Measurements from ENCODE around the gene HEMK1. TPM values are rescaled to one million over a fixed set of nuclear protein-coding genes. Genes with fewer than 3 reads are reported as not detected.

The HEMK1 gene
- total RNA-seq, 1 donor from 2014 or later, result 7.8 TPM

DNA sequence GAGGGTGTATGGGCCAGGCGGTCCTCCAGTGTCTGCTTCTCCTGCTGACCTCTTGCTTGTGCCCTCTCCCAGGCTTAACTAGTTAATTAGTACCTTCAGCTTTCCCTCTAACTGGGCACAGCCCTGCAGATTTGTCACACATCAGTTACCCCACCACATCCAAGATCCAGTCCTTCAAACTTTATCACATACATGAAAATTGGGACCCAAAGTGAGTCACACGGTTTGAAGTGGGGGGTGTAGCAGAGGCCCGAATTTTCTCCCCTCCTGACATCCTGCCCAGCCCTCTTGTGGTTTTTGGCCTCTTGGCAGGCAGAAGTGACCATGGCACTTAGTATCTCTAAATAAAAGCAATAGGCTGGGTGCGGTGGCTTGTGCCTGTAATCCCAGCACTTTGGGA lies 51.5 kb downstream of the HEMK1 start:
- Histone ChIP-seq H3K9me3 (ENCODE audit: control insufficient read depth in 3 of 3, low read length in 3 of 3) (no peaks in the 10 kb centered on the region), H3K4me1 (ENCODE audit: control insufficient read depth in 3 of 3, insufficient read depth in 3 of 3, low read length in 3 of 3) (peaks cover 69 to 92% (median 78%) of the 10 kb centered on the region in 3 donors), H3K4me3 (ENCODE audit: low read length in 3 of 3) (peak overlapping the region in 1 of 3 donors; percentile 29), H3K27ac (ENCODE audit: low read depth, low read length) (peak overlapping the region; percentile 97), H3K36me3 (ENCODE audit: control insufficient read depth in 3 of 3, insufficient read depth in 3 of 3, low read length in 3 of 3) (peaks cover 2 to 4% (median 4%) of the 10 kb centered on the region in 3 donors), H3K9ac (ENCODE audit: low read depth in 1 of 3, low read length in 3 of 3) (peak overlapping the region; percentile 4 to 40 (median 28)), H3K27me3 (ENCODE audit: control insufficient read depth in 3 of 3, insufficient read depth in 3 of 3, low read length in 3 of 3) (no peaks in the 10 kb centered on the region)

DNA sequence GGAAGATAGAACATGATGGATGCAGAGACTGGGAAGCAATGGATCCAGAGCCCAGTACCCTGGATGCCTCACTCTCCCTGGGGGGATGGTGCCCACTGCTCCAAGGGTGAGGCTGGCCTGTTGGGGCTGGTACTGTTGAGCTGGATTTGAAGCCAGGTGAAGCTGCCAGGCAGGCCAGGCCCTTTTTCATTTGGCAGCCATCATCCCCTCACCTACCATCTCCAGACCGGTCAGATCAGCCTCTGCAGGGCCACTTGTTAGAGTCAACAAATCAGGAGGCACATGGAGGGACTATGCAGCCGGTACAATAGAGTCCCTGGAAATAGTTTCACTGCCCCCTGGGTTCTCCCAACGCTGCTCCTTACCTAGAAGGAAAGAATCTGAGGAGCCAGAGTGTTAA lies 53.6 kb downstream of the HEMK1 start:
- peak overlapping the region in 1 of 3 donors; percentile 6 for H3K4me3 ChIP-seq (ENCODE audit: low read length in 3 of 3)
- no peaks in the 10 kb centered on the region for H3K9me3 ChIP-seq (ENCODE audit: control insufficient read depth in 3 of 3, low read length in 3 of 3)
- H3K27ac ChIP-seq (ENCODE audit: low read depth, low read length), result peak overlapping the region; percentile 93
- H3K4me1 ChIP-seq (ENCODE audit: control insufficient read depth in 3 of 3, insufficient read depth in 3 of 3, low read length in 3 of 3), result peaks cover 76 to 95% (median 83%) of the 10 kb centered on the region in 3 donors
- no peaks in the 10 kb centered on the region for H3K27me3 ChIP-seq (ENCODE audit: control insufficient read depth in 3 of 3, insufficient read depth in 3 of 3, low read length in 3 of 3)
- H3K36me3 ChIP-seq (ENCODE audit: control insufficient read depth in 3 of 3, insufficient read depth in 3 of 3, low read length in 3 of 3), result peaks cover 2 to 4% (median 4%) of the 10 kb centered on the region in 3 donors
- peak overlapping the region in 1 of 3 donors; percentile 54 for H3K9ac ChIP-seq (ENCODE audit: low read depth in 1 of 3, low read length in 3 of 3)

- Histone ChIP-seq H3K4me3 (ENCODE audit: low read length in 3 of 3) (peak overlapping the region in 2 of 3 donors; percentile 29 to 41), H3K9me3 (ENCODE audit: control insufficient read depth in 3 of 3, low read length in 3 of 3) (no peaks in the 10 kb centered on the region), H3K9ac (ENCODE audit: low read depth in 1 of 3, low read length in 3 of 3) (peak overlapping the region; percentile 58 to 87 (median 64)), H3K4me1 (ENCODE audit: control insufficient read depth in 3 of 3, insufficient read depth in 3 of 3, low read length in 3 of 3) (peaks cover 72 to 99% (median 82%) of the 10 kb centered on the region in 3 donors), H3K36me3 (ENCODE audit: control insufficient read depth in 3 of 3, insufficient read depth in 3 of 3, low read length in 3 of 3) (peaks cover 2 to 4% (median 4%) of the 10 kb centered on the region in 3 donors), H3K27ac (ENCODE audit: low read depth, low read length) (peak overlapping the region; percentile 93), H3K27me3 (ENCODE audit: control insufficient read depth in 3 of 3, insufficient read depth in 3 of 3, low read length in 3 of 3) (no peaks in the 10 kb centered on the region)
Measured at GRCh38 chr3:50623840-50624474, 54.6 kb downstream of the HEMK1 start.

DNA sequence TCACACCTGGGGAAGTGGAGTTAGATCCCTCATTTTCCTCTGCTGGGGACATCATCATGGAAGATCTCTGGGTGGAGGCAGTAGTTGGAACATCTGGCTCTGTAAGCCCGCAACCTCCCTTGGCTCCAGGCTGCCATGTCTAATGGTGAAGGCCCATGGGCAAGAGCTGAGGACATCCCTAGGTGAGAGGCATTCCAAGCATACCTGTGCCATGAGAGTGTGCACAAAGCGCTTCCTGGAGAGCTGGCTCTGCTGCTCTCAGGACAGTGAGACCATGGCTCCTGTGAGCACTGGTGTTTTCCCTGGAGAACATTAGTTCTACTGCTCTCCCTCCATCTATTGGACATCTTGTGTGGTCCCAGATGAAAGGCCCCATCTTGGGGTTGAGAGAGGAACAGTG lies 55.3 kb downstream of the HEMK1 start:
- Histone ChIP-seq H3K4me3 (ENCODE audit: low read length in 3 of 3) (peak overlapping the region in 2 of 3 donors; percentile 29 to 58), H3K9me3 (ENCODE audit: control insufficient read depth in 3 of 3, low read length in 3 of 3) (no peaks in the 10 kb centered on the region), H3K4me1 (ENCODE audit: control insufficient read depth in 3 of 3, insufficient read depth in 3 of 3, low read length in 3 of 3) (peaks cover 65 to 99% (median 75%) of the 10 kb centered on the region in 3 donors), H3K27me3 (ENCODE audit: control insufficient read depth in 3 of 3, insufficient read depth in 3 of 3, low read length in 3 of 3) (no peaks in the 10 kb centered on the region), H3K27ac (ENCODE audit: low read depth, low read length) (peak overlapping the region; percentile 93), H3K36me3 (ENCODE audit: control insufficient read depth in 3 of 3, insufficient read depth in 3 of 3, low read length in 3 of 3) (peaks cover 2 to 4% (median 4%) of the 10 kb centered on the region in 3 donors), H3K9ac (ENCODE audit: low read depth in 1 of 3, low read length in 3 of 3) (peak overlapping the region in 2 of 3 donors; percentile 75 to 87)

DNA sequence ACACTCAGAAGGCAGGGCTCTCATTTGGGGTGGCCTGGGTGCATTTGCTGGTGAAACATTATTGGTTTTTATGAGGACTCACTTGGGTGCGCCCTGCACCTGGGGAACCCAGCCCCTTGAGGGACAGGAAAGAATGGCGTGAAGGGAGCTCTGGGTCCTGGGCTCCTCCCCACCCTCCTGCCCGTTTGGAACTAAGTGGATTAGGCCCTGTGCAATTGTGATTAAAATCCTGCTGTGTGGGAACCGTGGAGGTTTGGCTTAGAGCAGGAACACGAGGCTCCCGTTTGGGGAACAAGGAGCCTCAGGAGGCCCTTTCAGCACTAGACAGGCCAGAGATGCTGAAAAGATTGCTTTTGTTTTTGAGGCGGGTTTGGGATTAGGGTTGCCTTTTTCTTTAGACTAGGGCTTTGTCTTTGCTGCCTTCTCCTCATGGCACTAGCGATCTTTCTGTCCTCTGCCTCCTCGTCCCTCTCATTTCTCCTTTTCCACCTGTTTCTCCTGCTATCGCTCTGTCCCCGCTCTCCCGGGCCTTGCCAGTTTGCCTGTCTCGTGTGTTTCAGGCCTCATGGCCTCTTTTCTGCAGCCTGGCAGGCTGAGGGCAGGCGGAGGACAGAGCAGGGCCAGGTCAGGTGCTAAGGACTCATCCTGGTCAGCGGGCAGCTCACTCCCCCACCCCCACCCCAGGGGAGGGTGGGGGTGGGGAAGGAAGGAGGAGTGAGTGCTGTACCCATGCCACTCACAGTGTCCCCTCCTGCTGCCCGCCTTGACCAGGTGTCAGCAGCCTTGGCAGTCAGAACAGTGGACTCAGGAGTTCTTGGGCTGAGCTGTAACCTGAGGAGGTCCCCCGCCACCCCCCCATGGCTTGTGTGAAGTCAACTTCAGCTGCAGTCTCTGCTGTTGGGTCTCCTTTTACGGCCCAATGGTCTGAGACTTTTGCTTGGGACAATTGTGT lies 56.2 kb downstream of the HEMK1 start:
- Histone ChIP-seq H3K27ac (ENCODE audit: low read depth, low read length) (peak overlapping the region; percentile 93), H3K4me3 (ENCODE audit: low read length in 3 of 3) (peak overlapping the region in 2 of 3 donors; percentile 30 to 58), H3K4me1 (ENCODE audit: control insufficient read depth in 3 of 3, insufficient read depth in 3 of 3, low read length in 3 of 3) (peaks cover 57 to 99% (median 74%) of the 10 kb centered on the region in 3 donors), H3K9ac (ENCODE audit: low read depth in 1 of 3, low read length in 3 of 3) (peak overlapping the region; percentile 75 to 87 (median 82)), H3K9me3 (ENCODE audit: control insufficient read depth in 3 of 3, low read length in 3 of 3) (no peaks in the 10 kb centered on the region), H3K27me3 (ENCODE audit: control insufficient read depth in 3 of 3, insufficient read depth in 3 of 3, low read length in 3 of 3) (no peaks in the 10 kb centered on the region), H3K36me3 (ENCODE audit: control insufficient read depth in 3 of 3, insufficient read depth in 3 of 3, low read length in 3 of 3) (peaks cover 4 to 6% (median 4%) of the 10 kb centered on the region in 3 donors)

- no peaks in the 10 kb centered on the region for H3K27me3 ChIP-seq (ENCODE audit: control insufficient read depth in 3 of 3, insufficient read depth in 3 of 3, low read length in 3 of 3)
- H3K27ac ChIP-seq (ENCODE audit: low read depth, low read length), result peak overlapping the region; percentile 93
- peaks cover 4 to 10% (median 6%) of the 10 kb centered on the region in 3 donors for H3K36me3 ChIP-seq (ENCODE audit: control insufficient read depth in 3 of 3, insufficient read depth in 3 of 3, low read length in 3 of 3)
- H3K4me3 ChIP-seq (ENCODE audit: low read length in 3 of 3), result peak overlapping the region in 1 of 3 donors; percentile 29
- no peaks in the 10 kb centered on the region for H3K9me3 ChIP-seq (ENCODE audit: control insufficient read depth in 3 of 3, low read length in 3 of 3)
- H3K9ac ChIP-seq (ENCODE audit: low read depth in 1 of 3, low read length in 3 of 3), result peak overlapping the region; percentile 16 to 87 (median 40)
- H3K4me1 ChIP-seq (ENCODE audit: control insufficient read depth in 3 of 3, insufficient read depth in 3 of 3, low read length in 3 of 3), result peaks cover 58 to 100% (median 74%) of the 10 kb centered on the region in 3 donors
Measured at GRCh38 chr3:50626401-50626800, 57.1 kb downstream of the HEMK1 start.

DNA sequence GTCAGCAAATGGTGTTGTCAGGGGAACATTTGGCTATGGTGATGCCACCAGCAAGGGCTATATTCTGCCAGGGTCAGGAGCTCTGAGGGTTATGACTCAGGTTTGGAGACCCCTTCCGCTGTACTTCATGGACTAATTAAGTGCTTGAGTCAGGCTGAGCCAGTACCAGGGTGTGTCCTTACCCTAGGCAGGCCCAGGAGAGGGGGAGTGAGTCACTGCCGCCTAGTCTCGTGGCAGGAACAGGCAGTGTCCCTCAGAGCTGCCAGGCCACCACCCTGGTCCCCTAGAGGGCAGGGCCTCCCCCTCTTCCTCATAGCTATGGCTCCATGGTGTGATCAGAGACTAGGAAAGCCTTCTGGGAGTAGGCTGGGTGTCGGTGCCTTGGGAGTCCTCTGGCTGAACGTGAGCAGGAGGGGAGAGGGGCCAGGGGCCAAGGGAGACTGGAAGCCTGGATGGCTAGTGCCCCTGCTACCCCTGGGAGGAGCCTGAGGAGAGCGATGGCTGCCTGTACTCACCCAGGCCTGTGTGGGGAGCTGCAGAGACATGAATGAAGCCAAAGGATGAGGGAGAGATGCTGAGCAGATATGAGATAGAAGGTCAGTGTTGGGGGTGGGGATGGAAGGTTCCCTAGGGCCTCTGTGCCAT lies 58.2 kb downstream of the HEMK1 start:
- Histone ChIP-seq H3K27me3 (ENCODE audit: control insufficient read depth in 3 of 3, insufficient read depth in 3 of 3, low read length in 3 of 3) (no peaks in the 10 kb centered on the region), H3K4me1 (ENCODE audit: control insufficient read depth in 3 of 3, insufficient read depth in 3 of 3, low read length in 3 of 3) (peaks cover 63 to 96% (median 73%) of the 10 kb centered on the region in 3 donors), H3K9me3 (ENCODE audit: control insufficient read depth in 3 of 3, low read length in 3 of 3) (no peaks in the 10 kb centered on the region), H3K36me3 (ENCODE audit: control insufficient read depth in 3 of 3, insufficient read depth in 3 of 3, low read length in 3 of 3) (peaks cover 2 to 9% (median 6%) of the 10 kb centered on the region in 3 donors), H3K4me3 (ENCODE audit: low read length in 3 of 3) (no peak overlapping the region), H3K9ac (ENCODE audit: low read depth in 1 of 3, low read length in 3 of 3) (peak overlapping the region; percentile 32 to 57 (median 57)), H3K27ac (ENCODE audit: low read depth, low read length) (peak overlapping the region; percentile 93)

DNA sequence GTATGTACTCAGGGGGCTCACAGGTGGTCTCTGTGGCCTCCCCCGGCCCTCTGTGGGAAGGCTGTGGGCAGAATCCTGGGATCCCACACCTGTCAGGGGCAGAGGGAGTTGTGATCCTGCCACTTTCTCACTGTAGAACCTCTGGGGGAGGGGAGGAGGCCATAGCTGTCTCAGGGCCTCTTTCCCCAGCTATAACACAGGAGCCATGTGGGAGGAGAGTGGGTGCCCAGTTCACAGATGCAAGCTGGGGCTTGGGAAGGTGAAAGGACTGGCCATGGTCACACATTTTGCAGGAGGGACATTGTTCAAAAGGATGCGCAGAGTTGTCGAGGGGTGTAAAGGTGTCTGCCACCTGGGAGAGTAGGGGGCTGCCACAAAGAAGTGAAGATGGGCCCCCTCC lies 59.3 kb downstream of the HEMK1 start:
- Histone ChIP-seq H3K4me3 (ENCODE audit: low read length in 3 of 3) (no peak overlapping the region), H3K27me3 (ENCODE audit: control insufficient read depth in 3 of 3, insufficient read depth in 3 of 3, low read length in 3 of 3) (no peaks in the 10 kb centered on the region), H3K4me1 (ENCODE audit: control insufficient read depth in 3 of 3, insufficient read depth in 3 of 3, low read length in 3 of 3) (peaks cover 54 to 95% (median 64%) of the 10 kb centered on the region in 3 donors), H3K9me3 (ENCODE audit: control insufficient read depth in 3 of 3, low read length in 3 of 3) (no peaks in the 10 kb centered on the region), H3K27ac (ENCODE audit: low read depth, low read length) (no peak overlapping the region), H3K36me3 (ENCODE audit: control insufficient read depth in 3 of 3, insufficient read depth in 3 of 3, low read length in 3 of 3) (peaks cover 2 to 6% (median 3%) of the 10 kb centered on the region in 3 donors), H3K9ac (ENCODE audit: low read depth in 1 of 3, low read length in 3 of 3) (no peak overlapping the region)

DNA sequence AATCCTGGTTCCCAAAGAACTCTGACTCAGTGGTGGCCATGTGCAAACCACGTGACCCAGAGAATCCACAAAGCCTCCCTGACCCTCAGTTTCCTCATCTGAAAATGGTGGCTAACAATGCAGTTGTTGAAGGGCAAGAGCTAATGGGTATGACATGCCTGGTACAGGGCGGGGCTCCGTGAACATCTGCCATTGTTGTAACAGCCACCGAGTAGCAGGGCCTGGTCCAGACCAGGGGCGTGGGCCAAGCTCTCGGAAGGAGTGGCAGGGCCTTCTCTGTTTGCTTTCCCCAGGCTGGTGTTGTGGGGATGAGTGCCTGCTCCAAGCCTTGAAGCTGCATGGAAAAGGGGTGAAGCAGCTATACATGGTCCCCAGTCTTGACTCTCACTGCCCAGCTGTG lies 61.1 kb downstream of the HEMK1 start:
- peak overlapping the region; percentile 31 for H3K27ac ChIP-seq (ENCODE audit: low read depth, low read length)
- H3K27me3 ChIP-seq (ENCODE audit: control insufficient read depth in 3 of 3, insufficient read depth in 3 of 3, low read length in 3 of 3), result no peaks in the 10 kb centered on the region
- peaks cover 2 to 6% (median 3%) of the 10 kb centered on the region in 3 donors for H3K36me3 ChIP-seq (ENCODE audit: control insufficient read depth in 3 of 3, insufficient read depth in 3 of 3, low read length in 3 of 3)
- no peak overlapping the region for H3K4me3 ChIP-seq (ENCODE audit: low read length in 3 of 3)
- peaks cover 36 to 88% (median 47%) of the 10 kb centered on the region in 3 donors for H3K4me1 ChIP-seq (ENCODE audit: control insufficient read depth in 3 of 3, insufficient read depth in 3 of 3, low read length in 3 of 3)
- H3K9me3 ChIP-seq (ENCODE audit: control insufficient read depth in 3 of 3, low read length in 3 of 3), result no peaks in the 10 kb centered on the region
- no peak overlapping the region for H3K9ac ChIP-seq (ENCODE audit: low read depth in 1 of 3, low read length in 3 of 3)

Measured in skeletal muscle tissue (tissue), 4 donors.